Measurements from ENCODE around the gene CCNI2. TPM values are rescaled to one million over a fixed set of nuclear protein-coding genes. Genes with fewer than 3 reads are reported as not detected.
"Not testable (repeated sequence)": the region's sequence is repeated elsewhere in the genome, so short reads cannot be mapped to it uniquely, and the experiment has no call there.

Gene CCNI2
- total and polyA plus RNA-seq, 12 donors, result 0.01 to 0.75 (median 0.09) TPM; not detected in 7

GRCh38 chr5:132802044-132802684 is 54.9 kb downstream of the CCNI2 start:
- Histone ChIP-seq H3K27me3 (peaks cover 0 to 44% (median 17%) of the 10 kb centered on the region in 7 donors), H3K4me3 (no peak overlapping the region), H3K36me3 (no peaks in the 10 kb centered on the region), H3K27ac (no peak overlapping the region), H3K9me3 (no peaks in the 10 kb centered on the region), H3K4me1 (peaks cover 0 to 7% (median 0%) of the 10 kb centered on the region in 9 donors)
- WGBS, 2 donors, result 81 to 84% methylated on average over 5 of the region's 5 CpGs
- DNase-seq, result no peak
- peak in 3 of 9 donors; percentile 18 to 26 (median 23) for TF ChIP-seq CTCF (IDR thresholded peaks at IDR 0.05)
- intact Hi-C loops (cut with DNase I), result no loop called here
- no peak for ATAC-seq

- 66 to 74% methylated on average over 5 of the region's 5 CpGs for WGBS, 2 donors
- H3K9me3 ChIP-seq; intact Hi-C loops (cut with DNase I); H3K4me3 ChIP-seq; H3K4me1 ChIP-seq; ATAC-seq; DNase-seq; H3K27ac ChIP-seq; H3K36me3 ChIP-seq: not testable (repeated sequence)
- H3K27me3 ChIP-seq, result peaks cover 0 to 49% (median 23%) of the 10 kb centered on the region in 7 donors
Measured at GRCh38 chr5:132802685-132803066, 55.5 kb downstream of the CCNI2 start.

Other genes starting within 250 kb of the CCNI2 start
- not detected for gene IL5, start 203.9 kb upstream of the CCNI2 start, total RNA-seq
- not detected for gene IL5, start 203.9 kb upstream of the CCNI2 start, polyA plus RNA-seq
- 10 to 100 TPM; 26.6 to 38.5 (median 33.2) TPM for gene RAD50, start 190.4 kb upstream of the CCNI2 start, total RNA-seq
- 10 to 100 TPM in 1 of 2 donors, 1 to 10 TPM in 1; 6.8 to 11.6 TPM for gene RAD50, start 190.4 kb upstream of the CCNI2 start, polyA plus RNA-seq
- gene IL13, start 89.3 kb upstream of the CCNI2 start, total RNA-seq, result under 1 TPM in 1 of 10 donors, not detected in 9; 0.51 TPM
- gene IL13, start 89.3 kb upstream of the CCNI2 start, polyA plus RNA-seq, result under 1 TPM in 1 of 2 donors, not detected in 1; 0.01 TPM
- not detected for gene IL4, start 73.4 kb upstream of the CCNI2 start, total RNA-seq
- gene IL4, start 73.4 kb upstream of the CCNI2 start, polyA plus RNA-seq, result not detected
- 10 to 100 TPM; 10.1 to 18.6 (median 13.1) TPM for gene KIF3A, start 9.9 kb upstream of the CCNI2 start, total RNA-seq
- 10 to 100 TPM in 1 of 2 donors, 1 to 10 TPM in 1; 2.2 to 10.0 TPM for gene KIF3A, start 9.9 kb upstream of the CCNI2 start, polyA plus RNA-seq
- gene SEPTIN8, start 29.8 kb downstream of the CCNI2 start, total RNA-seq, result 10 to 100 TPM; 23.5 to 41.8 (median 31.2) TPM
- 10 to 100 TPM; 11.3 to 26.6 TPM for gene SEPTIN8, start 29.8 kb downstream of the CCNI2 start, polyA plus RNA-seq
- under 1 TPM in 4 of 10 donors, not detected in 6; 0.08 to 0.19 (median 0.13) TPM for gene SOWAHA, start 65.9 kb downstream of the CCNI2 start, total RNA-seq
- gene SOWAHA, start 65.9 kb downstream of the CCNI2 start, polyA plus RNA-seq, result under 1 TPM in 1 of 2 donors, not detected in 1; 0.07 TPM
- 1 to 10 TPM; 3.2 to 6.4 (median 4.1) TPM for gene SHROOM1, start 83.2 kb downstream of the CCNI2 start, total RNA-seq
- 10 to 100 TPM in 1 of 2 donors, 1 to 10 TPM in 1; 3.5 to 10.8 TPM for gene SHROOM1, start 83.2 kb downstream of the CCNI2 start, polyA plus RNA-seq
- under 1 TPM; 0.18 to 0.82 (median 0.43) TPM for gene GDF9, start 119.0 kb downstream of the CCNI2 start, total RNA-seq
- under 1 TPM in 1 of 2 donors, not detected in 1; 0.10 TPM for gene GDF9, start 119.0 kb downstream of the CCNI2 start, polyA plus RNA-seq
- gene UQCRQ, start 119.2 kb downstream of the CCNI2 start, total RNA-seq, result 1,000 to 10,000 TPM; 1,190 to 1,962 (median 1,754) TPM
- gene UQCRQ, start 119.2 kb downstream of the CCNI2 start, polyA plus RNA-seq, result 1,000 to 10,000 TPM in 1 of 2 donors, 100 to 1,000 TPM in 1; 824 to 1,591 TPM
- gene LEAP2, start 126.2 kb downstream of the CCNI2 start, total RNA-seq, result 1 to 10 TPM in 5 of 10 donors, under 1 TPM in 5; 0.49 to 1.6 (median 0.92) TPM
- 1 to 10 TPM in 1 of 2 donors, under 1 TPM in 1; 0.62 to 3.9 TPM for gene LEAP2, start 126.2 kb downstream of the CCNI2 start, polyA plus RNA-seq
- gene AFF4, start 216.2 kb downstream of the CCNI2 start, total RNA-seq, result 10 to 100 TPM; 35.2 to 63.8 (median 53.3) TPM
- gene AFF4, start 216.2 kb downstream of the CCNI2 start, polyA plus RNA-seq, result 1 to 10 TPM; 7.0 to 9.3 TPM